HG03103 (cell line): ENCODE data around the gene SUGCT.
"Not testable (repeated sequence)": the region's sequence is repeated elsewhere in the genome, so short reads cannot be mapped to it uniquely, and the experiment has no call there.

Experiments used
- ATAC-seq: cut with Tn5 transposase; IDR thresholded peaks from one replicate; pipeline ENCODE4 v1.9.1; 2021; ENCODE audit warnings: low read depth; ENCODE audit not compliant: unreplicated experiment

The SUGCT gene

DNA sequence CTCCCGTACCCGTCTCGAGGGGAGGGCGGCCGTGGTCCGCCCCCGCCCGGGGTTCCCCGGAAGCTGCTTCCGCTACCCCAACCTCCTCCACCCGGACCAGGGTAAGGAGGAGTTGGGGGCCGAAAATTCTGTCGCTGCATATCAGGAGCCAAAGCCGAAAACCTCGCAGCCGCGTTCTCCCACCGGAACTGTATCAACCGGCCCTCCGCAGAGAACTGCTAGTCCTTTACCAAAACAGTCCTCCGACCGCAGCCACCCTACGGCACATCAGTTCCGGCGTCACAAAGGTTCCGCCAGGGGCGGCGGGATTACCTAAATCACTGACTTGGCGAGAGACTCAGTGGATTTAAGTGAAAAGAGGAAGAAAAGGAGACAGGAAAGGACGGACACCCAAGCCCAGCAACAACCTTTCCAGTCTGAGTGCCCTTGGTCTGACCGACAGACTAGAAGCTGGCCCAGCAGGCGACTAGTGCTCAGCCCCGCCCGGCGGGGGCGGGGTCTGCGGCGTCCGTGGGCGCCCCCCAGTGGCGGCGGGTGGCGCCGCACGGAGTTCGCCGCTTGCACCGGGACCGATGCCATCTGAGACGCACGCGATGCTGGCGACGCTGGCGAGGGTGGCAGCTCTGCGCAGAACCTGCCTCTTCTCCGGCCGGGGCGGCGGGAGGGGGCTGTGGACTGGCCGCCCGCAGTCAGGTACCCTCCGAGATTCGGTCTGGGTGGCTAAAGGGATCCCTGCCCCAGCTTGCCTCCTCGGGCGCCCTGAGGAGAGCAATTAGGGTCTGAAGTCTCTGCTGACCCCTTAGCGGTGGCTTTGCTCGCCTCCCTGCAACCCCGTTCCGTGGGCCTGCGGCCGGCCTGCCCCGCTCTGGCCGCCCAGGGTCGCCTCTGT lies at the start of gene SUGCT, which contains the start of gene MPLKIP:
TSS of gene SUGCT (plus strand) at position 578 of the 889 bp plus-strand sequence.
TSS of gene MPLKIP (minus strand) at position 195 of the 889 bp plus-strand sequence. CDS start at position 140, 55 bp downstream.
- ATAC-seq: peak; percentile 79

DNA sequence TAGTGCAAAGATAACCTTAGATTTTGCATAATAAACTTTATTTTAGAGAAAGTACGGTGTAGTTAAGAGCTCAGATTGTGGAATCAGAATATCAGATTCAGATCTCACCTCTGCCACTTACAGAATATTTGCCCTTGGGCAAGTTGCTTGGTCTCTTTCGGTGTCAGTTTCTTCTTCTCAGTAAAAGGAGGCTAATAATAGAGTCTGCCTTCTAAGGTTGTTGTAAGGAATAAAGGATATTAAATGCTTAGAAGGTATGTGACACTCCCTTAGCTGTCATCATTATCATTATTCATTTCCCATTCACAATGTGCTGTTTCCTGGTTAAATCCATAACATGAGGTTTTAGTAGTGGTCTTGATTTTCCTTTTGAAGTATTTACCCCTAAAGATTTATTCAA lies 42.6 kb upstream of the SUGCT start:
- no peak for ATAC-seq

DNA sequence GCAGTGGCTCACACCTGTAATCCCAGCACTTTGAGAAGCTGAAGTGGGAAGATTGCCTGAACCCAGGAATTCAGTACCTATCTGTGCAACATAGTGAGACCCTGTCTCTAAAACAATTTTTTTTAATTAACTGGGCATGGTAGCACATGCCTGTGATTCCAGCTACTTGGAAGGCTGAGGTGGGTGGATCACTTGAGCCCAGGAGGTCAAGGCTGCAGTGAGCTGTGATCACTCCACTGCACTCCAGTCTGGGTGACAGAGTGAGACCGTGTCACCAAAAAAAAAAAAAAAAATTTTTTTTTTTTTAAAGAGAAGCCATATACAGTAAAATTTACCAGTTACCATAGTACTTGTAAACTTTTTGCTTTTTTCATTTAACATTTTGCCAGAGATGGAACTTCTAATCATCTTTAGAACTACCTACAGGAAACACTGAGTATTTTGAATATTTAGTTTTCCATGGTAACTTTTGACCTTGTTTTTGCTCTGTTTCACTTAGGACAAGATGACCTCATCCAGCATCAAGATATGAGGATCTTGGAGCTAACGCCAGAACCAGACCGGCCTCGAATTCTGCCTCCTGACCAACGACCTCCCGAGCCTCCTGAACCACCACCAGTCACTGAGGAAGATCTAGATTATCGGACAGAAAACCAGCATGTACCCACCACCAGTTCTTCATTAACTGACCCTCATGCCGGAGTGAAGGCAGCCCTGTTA lies 41.0 kb upstream of the SUGCT start:
- ATAC-seq: no peak

DNA sequence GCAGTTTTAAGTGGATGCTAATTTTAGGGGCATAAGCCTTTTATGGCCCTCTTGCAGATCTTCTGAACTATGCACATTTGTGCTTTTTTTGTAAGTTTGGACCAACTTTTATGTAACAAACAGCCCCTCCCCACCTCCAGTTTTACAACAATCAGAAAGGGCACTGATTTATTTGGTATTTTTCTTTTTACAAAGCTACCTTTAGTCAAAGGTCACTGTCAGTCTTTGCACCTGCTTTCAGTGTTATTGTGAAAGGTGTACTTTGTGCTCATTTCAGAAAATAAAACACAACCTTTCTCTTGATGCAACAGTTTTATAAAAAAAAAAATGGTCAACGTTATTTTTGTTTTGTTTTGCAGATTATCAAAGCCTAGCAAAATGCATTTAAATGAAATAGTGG lies 39.6 kb upstream of the SUGCT start:
- no peak for ATAC-seq

DNA sequence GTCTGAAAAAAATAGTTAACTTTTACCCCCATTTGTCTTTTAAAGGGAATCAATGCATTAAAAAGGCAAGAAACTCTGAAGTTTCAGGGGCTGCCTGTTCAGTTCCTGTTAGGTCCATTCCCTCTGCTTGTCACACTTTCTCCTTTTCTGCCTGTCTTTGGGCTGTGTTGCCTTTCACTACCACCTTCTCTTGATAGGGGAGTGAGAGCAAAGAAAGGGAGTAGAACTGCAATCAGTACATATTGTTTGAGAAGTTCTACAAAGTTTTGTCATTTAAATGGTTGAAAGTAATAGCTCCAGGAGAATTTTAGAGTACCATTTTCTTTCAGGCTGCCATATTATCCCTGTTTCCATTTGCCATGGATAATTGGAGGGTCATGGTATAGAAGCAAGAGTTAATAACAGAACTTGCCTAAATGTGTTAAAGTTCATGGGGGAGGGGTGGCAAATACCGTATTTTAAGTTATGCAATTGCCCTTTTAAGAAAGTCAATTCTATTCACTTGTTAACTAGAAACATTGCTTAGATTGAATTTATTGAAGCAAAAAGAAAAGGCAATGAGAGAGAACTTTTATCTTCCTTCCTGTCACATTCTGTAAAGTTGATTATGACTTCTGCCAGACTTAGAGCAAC lies 39.0 kb upstream of the SUGCT start:
- no peak for ATAC-seq

DNA sequence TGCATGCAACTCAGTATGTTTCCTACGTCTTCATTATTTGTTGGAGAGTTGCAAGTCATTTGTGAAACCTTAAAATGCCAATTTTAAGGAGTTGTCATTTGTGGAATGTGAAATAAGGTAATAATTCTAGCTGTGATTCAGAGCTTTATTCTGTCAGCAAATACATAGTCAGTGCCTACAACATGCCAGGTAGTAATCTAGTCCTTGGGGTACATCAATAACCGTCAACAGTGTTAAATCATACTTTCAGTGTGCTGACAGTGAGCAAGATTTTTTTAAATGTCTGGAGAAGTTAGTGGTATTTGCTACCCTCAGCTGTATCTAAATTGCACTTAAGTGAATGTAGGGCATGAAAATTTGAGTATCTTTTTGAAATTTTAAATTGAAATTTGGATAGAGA lies 37.1 kb upstream of the SUGCT start:
- ATAC-seq: no peak

DNA sequence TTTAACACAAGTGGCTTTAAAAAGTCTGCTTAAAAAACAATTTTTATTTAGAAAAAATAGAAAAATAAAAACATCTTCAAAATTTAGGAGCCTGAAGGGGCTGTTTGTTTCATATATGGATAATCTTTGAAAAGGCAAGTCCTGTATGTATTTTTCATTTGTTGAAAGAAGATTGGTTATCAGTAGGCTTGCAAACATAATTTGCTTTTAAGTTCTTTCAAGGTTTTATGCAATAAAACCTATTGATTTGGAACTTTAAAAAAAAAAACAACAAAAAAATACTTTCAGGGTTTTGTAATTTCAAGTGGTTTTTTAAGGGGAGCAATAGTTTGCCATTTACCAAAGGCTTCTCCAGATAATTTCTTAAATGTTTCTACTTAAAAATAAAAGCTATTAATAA lies 36.0 kb upstream of the SUGCT start:
- ATAC-seq: no peak

DNA sequence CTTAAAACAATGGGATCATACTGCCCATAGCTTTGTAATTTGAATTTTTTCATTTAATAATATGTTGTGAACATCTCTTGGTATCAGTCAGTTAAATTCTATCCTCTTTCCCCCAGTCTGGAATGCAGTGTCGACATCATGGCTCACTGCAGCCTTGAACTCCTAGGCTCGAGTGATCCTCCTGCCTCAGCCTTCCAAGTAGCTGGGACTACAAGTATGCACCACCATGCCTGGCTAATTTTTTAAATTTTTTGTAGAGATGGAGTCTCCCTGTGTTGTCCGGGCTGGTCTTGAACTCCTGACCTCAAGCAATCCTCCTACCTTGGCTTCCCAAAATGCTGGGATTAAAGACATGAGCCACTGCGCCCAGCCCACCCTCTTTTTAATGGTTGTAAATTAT lies 35.0 kb upstream of the SUGCT start:
- no peak for ATAC-seq

DNA sequence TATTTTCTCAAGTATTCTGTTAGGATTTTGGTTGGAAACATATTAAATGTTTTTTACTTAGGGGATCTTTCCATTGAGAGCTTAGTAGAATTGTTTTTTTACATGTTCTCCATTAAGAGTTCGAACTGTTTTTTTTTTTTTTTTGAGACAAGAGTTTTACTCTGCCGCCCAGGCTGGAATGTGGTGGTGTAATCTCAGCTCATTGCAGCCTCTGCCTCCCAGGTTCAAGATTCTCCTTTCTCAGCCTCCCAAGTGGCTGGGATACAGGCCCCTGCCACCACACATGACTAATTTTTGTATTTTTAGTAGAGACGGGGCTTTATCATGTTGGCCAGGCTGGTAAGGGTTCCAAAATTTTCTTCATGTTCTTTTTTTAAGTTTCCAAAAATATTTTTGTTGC lies 33.6 kb upstream of the SUGCT start:
- ATAC-seq: no peak

DNA sequence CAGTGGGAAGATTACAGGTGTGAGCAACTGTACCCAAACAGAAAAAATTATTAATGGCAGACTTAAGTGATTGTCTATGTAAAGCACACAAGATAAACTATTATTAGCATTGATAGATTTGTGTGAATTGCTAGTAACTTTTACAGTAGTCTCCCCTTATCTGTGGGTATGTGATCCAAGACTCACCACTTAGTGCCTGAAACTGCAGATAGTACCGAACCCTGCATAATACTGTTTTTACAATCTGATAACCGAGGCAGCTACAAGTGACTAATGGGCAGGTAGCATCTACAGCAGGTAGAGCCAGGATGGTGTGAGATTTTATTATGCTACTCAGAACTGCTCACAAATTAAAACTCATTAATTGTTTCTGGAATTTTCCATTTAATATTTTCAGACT lies 31.9 kb upstream of the SUGCT start:
- ATAC-seq: no peak

DNA sequence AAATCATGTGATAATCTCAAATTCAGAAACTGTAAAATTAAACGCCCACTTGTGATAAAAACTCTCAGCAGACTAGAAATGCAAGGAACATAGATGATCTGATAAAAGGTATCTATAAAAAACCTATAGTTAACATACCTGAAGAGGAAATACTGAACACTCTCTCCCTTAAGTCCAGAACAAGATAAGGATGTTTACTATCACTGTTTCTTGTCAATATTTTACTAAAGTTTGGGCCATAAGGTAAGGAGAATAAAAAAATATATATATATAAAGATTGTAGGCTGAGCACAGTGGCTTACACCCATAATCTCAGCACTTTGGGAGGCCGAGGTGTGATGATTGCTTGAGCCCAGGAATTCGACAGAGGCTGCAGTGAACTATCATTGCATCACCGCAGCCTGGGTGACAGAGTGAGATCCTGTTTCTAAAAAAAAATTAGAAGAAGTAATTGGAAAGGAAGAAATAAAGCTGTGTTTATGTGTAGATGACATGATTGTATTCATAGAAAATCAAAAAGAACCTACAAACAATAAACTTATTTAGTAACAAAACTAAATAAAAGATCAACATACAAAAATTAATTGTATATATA lies 28.8 kb upstream of the SUGCT start:
- no peak for ATAC-seq

DNA sequence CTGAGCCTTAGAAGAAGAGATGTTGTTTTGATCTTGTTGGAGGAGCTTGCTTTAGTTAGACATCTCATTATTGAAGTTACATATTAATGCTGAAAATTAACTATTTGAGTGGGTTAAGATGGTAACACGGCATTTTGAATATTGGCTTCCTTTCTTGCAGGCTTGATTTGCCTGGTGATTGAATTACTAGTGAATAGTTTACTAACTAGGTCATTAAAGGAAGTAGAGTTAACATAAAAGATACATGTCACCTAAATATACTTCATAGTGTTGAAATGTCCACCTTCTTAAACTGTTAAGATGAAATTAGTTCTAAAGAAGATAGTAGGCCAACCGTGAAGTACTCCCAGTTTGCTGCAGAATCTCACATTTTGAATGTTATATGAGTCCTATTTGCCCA lies 18.9 kb upstream of the SUGCT start:
- ATAC-seq: no peak

DNA sequence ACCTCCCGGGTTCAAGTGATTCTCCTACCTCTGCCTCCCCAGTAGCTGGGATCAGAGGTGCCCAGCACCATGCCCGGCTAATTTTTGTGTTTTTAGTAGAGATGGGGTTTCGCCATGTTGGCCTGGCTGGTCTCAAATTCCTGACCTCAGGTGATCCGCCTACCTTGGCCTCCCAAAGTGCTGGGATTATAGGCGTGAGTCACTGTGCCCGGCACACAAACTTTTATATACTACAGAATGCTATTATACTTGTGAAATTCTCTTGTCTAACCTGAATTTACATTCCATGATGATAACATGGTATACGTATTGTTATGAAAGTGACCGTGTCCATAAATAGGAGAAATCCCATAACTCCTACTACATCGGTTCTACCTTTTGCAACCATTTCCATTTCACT lies 17.6 kb upstream of the SUGCT start:
- not testable (repeated sequence) for ATAC-seq

DNA sequence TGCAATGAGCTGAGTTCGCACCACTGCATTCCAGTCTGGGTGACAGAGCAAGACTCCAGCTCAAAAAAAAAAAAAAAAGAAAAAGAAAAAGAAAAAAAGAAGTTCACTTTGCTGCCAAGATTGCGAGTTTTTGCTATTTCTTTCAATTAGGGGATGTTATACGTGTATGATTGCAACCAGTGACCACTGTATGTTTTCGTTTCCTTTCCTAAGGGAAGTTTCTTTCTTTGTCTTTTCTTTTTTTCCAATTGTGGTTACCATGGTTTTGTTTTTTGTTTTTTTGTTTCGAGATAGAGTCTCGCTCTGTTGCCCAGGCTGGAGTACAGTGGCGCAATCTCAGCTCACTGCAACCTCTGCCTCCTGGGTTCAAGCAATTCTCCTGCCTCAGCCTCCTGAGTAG lies 16.6 kb upstream of the SUGCT start:
- ATAC-seq: not testable (repeated sequence)

DNA sequence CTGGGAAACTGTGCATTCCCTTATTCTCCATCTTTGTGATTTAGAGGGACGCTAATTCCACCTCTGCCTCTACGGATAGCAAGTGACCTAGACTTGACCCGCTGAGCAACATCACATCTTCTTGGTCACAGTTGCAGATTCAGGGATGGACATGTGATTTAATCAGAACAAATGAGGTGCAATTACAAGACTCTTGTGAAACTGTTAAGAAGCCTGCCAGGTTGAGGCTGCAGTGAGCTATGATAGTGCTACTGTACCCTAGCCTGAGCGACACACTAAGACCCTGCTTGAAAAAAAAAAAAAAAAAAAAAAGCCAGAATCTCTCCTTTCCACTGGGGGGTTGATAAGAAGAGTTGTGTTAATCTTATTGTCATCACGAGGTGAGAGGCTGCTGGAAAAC lies 14.8 kb upstream of the SUGCT start:
- no peak for ATAC-seq

DNA sequence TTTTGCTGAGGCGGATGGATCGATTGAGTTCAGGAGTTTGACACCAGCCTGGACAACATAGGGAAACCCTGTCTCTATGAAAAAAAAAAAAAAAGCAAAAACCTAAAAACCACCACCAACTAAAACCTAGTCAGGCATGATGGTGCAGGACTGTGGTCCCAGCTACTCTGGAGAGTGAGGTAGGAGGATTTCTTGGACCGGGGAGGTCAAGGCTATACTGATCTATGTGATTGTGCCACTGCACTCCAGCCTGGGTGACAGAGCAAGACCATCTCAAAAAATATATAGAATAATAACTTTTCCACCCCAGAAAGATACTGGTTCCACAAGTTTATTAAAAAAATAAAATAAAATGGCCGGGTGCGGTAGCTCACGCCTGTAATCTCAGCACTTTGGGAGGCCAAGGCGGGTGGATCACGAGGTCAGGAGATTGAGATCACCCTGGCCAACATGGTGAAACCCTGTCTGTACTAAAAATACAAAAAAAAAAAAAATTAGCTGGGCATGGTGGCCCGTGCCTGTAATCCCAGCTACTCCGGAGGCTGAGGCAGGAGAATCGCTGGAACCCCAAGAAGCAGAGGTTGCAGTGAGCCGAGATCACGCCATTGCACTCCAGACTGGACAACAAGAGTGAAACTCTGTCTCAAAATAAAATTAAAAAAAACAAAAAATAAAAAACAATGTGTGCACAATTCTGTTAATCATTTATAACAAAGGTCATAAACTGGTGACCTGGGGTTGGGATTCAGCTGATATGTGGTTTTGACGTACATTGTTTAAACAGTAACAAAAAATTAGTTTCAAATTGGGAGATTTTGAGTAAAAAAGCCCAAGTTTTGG lies 12.5 kb upstream of the SUGCT start:
- not testable (repeated sequence) for ATAC-seq

DNA sequence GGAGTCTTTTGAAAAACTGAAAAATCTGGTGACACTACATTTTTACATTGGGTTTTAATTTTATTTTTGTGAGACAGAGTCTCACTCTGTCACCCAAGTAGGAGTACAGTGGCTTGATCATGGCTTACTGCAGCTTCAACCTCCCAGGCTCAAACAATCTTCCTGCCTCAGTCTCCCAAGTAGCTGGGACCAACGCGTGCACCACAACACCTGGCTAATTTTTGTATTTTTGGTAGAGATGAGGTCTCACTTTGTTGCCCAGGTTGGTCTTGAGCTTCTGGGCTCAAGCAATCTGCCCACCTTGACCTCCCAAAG lies 11.9 kb upstream of the SUGCT start:
- ATAC-seq: no peak

DNA sequence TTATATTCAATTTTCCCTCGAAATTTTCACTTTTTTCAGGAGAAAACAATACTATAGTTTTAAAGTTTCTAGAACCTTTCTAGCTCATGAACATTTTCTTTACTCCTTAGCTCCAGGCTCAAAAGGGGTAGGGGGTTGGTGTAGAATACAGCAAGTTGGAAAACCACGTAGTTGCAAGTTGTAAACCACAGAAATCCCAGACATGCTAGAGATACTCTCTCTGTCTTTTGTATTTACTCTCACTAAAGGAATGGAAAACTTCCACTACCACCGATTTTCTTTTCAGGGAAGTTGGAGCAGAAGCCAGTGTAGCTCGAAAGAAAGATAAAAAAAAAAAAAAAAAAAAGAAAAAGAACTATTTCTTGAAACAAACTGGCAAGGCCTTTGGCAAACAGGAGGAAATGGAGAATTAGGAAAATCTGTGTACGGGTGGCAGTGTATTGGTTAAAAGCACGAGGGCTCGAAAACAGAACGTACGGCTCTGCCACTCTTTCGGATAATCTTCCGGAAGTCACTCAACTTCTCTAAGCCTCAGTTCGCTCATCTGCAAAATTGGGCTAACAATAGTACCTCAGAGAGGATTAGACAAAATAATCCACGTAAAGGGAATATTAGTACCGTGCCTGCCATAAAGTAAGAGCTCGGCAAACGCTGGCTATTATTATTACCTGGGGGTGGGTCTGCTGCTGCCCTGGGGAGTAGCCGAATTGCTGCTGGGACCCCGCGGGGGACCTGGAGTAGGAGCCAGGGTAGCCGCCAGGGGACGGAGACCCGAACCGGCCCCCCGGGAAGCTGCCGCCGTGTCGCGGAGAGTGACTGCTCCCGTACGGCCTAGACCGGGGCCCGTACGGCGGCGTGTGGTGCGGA lies 1.0 kb upstream of the SUGCT start:
- ATAC-seq: peak; percentile 11

DNA sequence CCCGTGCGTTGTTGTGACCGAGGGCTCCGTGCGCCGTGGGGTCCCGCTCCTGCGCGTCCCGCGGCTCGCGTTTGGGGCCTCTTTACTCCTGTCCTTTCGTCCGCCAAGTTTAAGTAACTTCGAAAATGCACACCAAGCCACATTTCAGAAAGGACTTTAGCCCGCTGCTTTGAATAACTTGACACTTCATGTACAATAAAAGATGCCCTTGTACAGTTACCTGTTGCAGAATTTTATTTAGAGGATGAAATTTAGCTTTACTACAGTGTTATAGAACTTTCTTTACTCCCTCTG lies 459 bp downstream of the SUGCT start:
- ATAC-seq: no peak

DNA sequence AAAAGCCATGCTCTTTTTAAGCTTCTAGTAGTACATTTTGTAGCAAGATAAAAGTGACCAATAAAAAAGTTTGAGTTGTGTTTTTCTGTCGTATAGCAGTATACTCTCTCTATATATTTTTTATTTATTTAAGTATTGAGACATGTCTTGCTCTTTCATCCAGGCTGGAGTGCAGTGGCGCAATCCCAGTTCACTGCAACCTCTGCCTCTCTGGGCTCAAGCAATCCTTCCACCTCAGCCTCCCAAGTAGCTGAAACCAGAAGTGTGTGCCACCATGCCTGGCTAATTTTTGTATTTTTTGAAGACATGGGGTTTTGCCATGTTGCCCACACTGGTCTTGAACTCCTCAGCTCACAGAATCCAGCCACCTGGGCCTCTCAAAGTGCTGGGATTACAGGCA lies 2.8 kb downstream of the SUGCT start:
- ATAC-seq: no peak
